GM12865 (cell line): ENCODE measurements around the gene MXD1.

ENCODE experiments used
- DNase-seq: peaks from one replicate; pipeline ENCODE4 v3.0.0; 2010; ENCODE audit warnings: low read depth
- H3K4me3 ChIP-seq: 2 replicates; pipeline ENCODE4 v1.5.1; 2011; ENCODE audit warnings: mild to moderate bottlenecking, low read depth, low read length, control low read depth
- TF ChIP-seq, protein P1 (sequence below): IDR thresholded peaks from 2 replicates; pipeline ENCODE4 v1.5.1; 2011; ENCODE audit warnings: low read length, control low read depth, low read depth, inconsistent platforms; ENCODE audit not compliant: insufficient read depth; ENCODE audit errors: missing control alignments

The MXD1 gene

GRCh38 chr2:69964353-69964841, 49.5 kb downstream of the MXD1 start:
- no peak for DNase-seq
- TF ChIP-seq, protein P1, sequence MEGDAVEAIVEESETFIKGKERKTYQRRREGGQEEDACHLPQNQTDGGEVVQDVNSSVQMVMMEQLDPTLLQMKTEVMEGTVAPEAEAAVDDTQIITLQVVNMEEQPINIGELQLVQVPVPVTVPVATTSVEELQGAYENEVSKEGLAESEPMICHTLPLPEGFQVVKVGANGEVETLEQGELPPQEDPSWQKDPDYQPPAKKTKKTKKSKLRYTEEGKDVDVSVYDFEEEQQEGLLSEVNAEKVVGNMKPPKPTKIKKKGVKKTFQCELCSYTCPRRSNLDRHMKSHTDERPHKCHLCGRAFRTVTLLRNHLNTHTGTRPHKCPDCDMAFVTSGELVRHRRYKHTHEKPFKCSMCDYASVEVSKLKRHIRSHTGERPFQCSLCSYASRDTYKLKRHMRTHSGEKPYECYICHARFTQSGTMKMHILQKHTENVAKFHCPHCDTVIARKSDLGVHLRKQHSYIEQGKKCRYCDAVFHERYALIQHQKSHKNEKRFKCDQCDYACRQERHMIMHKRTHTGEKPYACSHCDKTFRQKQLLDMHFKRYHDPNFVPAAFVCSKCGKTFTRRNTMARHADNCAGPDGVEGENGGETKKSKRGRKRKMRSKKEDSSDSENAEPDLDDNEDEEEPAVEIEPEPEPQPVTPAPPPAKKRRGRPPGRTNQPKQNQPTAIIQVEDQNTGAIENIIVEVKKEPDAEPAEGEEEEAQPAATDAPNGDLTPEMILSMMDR, result no peak
- H3K4me3 ChIP-seq, result no peak overlapping the region

DNA sequence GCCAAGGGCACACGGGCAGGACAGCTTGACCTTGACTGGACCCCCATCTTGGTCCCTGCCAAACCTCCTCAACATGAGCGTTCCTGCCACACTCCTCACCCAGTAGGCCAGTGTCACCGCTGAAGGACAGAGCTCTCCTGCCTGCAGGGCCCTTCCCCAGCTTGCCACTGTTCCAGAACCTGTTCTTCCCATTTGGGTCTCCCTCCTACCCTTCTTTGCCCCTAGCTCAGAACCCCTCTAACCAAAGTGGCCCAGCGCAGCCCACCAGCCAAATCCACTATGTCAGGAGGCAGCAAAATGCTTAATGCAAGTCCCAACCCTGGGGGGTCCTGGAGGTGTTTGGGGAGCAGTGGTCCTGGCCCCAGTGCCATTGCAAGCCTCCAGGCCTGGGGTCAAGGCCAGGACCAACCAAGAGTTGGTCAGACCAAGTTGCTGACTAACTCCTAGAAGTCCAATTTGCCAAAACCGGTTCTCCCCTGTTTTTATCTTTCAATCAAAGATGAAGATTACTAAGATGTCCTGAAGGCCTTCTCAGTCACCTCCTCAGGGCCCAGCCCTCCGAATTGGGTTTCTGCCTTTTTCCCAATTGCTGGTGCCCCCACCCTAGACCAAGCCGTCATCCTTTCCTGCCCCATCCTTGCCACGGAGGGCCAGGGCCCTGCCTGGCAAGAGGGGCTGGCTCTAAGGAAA, 51.0 kb downstream of the MXD1 start:
- TF ChIP-seq, protein P1, result no peak
- DNase-seq, result no peak
- H3K4me3 ChIP-seq, result no peak overlapping the region

DNA sequence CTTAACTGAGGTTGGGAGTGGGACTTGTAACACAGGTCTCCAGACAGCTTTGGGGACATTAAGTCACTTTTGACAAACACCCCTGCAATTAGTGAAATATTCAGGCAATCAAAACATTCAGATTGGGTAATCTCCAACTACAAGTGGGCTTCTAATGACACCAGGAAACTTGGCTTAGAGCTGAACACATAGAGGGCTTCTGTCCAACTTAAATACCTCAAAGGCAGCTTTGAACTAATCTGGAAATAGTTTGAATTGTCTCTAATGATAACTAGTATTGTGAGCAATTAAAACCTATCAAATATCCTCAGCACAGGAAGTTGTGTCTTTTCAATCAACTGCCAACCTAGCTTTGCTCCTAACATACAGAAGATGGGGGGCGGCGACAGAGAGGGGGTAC, 51.6 kb downstream of the MXD1 start:
- DNase-seq, result no peak
- TF ChIP-seq, protein P1, result no peak
- no peak overlapping the region for H3K4me3 ChIP-seq

DNA sequence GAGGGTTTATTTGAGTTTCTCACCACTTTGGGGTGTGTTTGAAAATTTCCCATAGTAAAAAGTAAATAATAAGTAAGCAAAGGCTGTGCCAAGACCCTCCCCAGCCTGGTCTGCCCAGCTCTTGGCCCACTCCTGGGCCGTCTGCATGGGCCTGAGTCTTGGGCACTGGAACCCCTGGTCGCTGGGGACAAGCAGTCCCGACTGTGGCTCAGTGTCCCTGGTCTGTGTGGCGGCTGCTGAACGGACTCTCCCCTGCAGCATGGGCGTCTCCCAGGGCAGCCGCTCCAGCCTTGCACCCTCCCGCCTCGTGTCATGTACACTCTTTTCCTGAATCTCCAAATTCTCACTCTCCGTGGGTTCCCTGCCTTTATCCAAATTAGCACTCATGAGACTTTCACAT, 53.7 kb downstream of the MXD1 start:
- no peak overlapping the region for H3K4me3 ChIP-seq

DNA sequence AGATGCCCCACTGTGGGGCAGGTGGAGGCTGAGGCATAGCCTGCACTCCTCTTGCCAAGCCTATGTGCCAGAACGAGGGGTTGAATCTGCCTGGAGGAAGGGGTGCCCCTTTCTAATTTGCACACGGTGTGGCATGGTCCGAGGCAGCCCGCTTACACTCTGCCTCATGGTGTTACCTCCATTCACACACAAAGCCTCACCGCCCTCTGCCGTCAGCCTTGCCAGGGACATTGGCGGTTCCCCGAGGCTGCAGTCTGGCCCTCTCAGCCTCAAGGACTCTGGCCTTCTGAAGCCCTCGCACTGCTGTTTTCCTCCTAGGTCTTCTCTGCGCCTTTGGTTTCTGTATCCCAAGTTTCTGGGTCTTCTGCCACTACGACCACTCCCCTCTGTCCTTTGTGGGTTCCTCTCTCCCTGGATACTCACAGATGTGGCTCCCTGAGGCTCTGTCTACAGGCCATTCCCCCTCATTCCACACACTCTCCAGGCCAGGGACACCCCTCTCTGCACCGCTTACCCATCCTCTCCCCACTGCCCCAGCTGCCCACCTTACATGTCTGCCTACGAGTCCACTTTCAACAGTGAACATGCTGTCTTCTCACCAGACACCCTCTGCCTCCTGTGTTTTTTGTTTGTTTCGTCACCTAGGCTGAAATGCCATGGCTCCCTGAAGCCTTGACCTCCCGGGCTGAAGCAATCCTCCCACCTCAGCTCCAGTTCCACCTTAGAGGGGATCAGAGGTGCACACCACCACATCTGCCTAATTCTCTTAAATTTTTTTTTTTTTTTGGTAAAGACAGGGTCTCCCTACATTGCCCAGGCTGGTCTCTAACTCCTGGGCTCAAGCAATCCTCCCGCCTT, 54.4 kb downstream of the MXD1 start:
- DNase-seq, result no peak
- no peak overlapping the region for H3K4me3 ChIP-seq
- TF ChIP-seq, protein P1, result no peak

More for the DNA sequence above, 53.7 kb downstream of the MXD1 start:
- TF ChIP-seq, protein P1, result no peak
- DNase-seq, result no peak

DNA sequence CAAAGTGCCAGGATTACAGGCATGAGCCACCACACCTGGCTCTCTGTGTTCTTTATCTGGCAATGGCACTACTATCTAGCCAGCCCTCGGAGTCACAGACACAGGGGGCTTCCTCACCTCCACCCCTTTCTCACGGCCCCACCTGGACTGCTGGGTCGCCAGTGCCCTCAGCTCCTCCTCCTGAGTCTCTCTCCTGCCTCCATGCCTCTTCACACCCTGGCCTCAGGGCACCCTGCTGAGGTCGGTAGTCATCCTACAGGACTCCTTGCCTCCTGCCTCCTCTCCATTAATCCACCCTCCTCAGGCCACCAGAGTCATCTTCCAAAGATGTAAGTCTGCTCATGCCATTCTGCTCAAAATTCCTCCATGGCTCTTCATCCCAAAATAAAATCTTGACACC, 55.1 kb downstream of the MXD1 start:
- no peak overlapping the region for H3K4me3 ChIP-seq
- DNase-seq, result no peak
- TF ChIP-seq, protein P1, result no peak
